ENCODE results near the gene PLA2G6.
A peak's percentile ranks its signal among the peaks of the same experiment; 100 is the strongest.
"Not testable (repeated sequence)": the region's sequence is repeated elsewhere in the genome, so short reads cannot be mapped to it uniquely, and the experiment has no call there.

Gene PLA2G6

DNA sequence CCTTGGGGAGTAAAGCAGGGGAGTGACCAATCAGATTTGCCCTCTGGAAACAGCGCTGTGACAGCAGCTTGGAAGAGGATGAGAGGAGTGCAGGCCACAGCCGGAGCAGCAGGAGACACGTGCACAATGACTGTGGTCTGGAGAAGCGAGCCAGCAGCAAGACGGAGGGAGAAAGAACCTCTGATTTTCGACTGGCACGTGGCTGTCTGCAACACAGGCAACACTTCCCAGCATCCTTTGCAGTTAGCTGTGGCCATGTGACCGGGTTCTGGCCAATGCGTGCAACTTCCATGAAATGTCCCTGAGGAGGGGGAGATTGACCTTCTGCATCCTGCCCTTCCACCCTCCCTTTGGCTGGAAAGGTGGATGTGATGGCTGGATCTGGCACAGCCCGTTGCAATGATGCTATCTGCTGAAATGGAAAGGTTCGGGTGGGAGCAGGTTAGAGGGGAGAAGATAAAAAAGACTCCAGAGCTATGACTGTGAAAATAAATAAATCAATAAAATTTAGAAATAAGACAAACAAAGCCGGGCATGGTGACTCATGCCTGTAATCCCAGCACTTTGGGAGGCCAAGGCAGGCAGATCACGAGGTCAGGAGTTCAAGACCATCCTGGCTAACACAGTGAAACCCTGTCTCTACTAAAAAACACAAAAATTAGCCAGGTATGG lies 15.6 kb downstream of the PLA2G6 start:
- DNase-seq = no peak

DNA sequence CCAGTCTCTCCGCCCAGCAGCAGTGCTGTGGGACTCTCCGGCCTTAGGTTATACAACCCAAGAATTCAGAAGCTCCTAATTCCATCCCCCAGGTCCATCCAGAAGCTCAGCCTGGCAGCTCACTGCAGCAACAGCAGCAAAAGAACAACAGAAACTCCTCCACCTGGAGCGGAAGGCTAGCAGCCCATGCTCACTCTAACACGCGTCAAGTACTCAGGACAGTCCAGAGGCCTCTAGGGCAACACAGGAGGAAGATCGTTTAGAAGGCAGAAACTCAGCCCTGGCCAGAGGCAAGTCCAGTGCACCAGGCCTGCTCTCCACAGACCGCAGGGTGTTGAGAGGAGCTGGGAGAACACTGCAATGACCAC lies 17.1 kb downstream of the PLA2G6 start:
- DNase-seq = no peak

DNA sequence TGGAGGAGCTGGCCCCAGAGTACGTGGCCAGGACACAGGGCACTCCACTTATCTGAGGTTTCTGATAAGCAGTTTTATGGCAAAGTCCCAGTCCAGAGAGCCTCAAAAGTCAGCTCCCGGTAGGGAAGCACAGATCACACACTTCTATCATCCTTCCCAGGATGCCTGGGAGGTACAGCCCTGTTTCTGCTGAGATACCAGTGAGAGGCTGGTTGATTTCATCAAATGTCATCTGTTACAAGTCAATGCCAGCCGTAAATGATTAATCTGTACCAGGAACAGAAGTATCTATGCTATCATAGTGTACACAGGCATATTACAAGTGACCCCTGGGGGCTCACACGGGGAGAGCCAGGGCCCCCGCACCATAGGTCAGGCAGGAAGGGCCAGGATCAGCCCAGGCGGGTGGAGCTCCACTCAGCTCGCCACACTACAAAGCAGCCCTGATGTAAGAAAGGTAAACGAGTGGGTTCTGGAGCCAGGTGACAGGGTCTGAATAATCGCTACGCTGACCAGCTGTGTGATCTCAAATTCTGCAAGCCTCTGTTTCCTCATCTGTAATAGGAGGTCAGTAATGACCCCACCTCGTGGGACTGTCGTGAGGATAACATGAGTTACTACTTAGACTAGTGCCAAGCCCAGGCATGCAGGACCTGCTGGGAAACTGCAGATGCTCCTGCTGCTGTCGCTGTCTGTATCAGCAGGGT lies 17.6 kb downstream of the PLA2G6 start:
- no peak for DNase-seq

DNA sequence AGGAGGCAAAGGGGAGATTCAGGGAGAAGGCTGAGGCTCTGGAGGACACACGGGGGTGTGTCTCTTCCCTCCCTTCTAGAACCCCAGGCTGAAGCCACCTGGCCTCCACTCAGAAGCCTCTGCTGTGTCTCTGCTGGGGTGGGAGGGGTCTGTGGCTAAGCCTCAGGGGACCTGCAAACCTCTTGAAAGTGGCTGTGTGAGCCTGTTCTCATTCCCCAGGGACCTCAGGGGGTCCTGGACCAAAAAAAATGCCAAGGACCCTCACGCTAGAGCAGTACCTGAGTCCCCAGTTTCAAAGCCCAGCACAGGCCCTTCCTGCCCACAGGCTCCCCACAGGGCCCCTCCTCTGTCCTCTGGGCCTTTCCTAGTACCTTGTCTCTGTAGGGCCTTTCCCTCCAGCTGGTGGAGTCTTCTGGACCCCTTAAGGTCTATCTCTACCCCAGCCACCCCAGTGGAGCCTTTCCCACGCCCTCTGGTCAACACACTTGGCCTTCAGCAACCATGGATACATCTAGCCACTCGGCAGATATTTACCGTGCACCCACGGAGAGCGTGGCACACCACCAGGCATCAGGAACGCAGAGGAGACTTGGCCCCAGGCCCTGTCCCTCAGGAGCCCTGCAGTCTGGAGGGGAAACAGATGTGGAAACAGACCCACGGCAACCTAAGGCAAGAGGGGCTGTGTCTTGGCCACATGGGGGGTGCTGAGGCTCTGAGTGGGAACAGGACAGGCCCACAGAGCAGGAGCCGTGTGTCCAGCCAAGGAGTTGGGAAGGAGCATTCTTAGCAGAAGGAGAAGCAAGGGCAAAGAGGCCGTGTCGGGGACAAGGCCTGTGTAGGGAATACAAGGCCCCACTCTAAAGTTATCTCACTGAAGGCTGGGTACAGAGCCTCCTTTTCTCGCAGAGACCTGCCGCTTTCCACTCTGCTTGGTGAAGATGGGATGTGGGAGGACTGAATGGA lies 18.5 kb downstream of the PLA2G6 start:
- DNase-seq = no peak

DNA sequence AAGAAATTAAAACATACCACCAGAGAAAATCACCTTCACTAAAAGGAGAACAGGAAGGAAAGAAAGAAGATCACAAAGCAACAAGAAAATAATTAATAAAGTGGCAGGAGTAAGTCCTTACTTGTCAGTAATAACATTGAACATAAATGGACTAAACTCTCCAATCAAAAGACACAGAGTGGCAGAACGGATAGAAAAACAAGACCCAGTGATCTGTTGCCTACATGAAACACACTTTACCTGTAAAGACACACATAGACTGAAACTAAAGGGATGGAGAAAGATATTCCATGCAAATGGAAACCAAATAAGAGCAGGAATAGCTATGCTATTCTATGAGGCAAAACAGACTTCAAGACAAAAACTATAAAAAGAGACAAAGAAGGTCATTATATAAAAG lies 25.9 kb downstream of the PLA2G6 start:
- no peak for DNase-seq

DNA sequence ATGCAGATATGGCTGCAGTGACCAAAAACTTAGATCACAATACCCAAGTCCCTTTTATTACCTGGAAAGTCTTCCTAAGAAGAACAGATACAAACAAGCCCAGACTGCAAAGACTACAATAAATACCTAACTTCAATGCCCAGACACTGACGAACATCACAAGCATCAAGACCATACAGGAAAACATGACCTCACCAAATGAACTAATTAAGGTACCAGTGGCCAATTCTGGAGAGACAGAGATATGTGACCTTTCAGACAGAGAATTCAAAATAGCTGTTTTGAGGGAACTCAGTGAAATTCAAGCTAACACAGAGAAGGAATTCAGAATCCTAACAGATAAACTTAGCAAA lies 27.1 kb downstream of the PLA2G6 start:
- not testable (repeated sequence) for DNase-seq

DNA sequence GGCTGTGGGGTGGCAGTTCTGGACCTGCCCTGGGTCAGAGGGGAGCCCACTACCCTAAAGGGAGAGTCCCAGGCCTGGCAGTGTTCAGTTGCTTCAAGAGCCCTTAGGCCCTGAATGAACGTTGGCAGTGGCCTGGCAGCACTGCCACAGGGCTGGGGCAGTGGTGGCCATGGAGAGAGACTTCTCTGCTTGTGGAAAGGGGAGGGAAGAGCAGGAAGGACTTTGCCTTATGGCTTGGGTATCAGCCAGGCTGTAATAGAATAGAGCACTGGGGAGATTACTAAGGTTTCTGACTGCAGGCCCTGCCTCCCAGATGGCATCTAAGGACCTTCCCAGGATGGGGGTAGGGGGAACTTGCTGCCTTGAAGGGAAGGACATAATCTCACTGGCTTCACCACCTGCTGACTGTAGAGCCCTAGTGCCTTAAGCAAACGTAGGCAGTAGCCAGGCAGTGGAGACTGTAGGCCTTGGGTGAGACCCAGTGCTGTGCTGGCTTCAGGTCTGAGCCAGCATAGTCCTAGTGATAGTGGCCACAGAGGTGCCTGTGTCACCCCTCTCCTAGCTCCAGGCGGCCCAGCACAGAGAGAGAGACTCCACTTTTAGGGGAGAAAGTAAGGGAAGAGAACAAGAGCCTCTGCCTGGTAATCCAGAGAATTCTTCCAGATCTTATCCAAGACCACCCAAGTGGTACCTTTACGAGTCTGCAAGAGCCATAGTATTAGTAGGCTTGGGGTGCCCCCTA lies 27.6 kb downstream of the PLA2G6 start:
- no peak for DNase-seq

DNA sequence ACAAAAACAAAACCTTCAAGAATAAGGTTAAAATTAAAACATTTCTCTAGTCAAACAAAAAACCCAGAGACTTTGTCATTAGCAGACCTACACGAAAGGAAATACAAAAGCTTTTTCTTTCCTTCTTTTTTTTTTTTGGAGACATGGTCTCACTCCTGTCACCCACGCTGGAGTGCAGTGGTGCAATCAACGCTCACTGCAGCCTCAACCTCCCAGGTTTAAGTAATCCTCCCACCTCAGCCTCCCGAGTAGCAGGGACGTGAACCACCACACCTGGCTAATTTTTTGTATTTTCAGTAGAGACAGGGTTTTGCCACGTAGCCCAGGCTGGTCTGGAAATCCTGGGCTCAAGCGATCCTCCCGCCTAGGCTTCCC lies 30.5 kb downstream of the PLA2G6 start:
- no peak for DNase-seq

DNA sequence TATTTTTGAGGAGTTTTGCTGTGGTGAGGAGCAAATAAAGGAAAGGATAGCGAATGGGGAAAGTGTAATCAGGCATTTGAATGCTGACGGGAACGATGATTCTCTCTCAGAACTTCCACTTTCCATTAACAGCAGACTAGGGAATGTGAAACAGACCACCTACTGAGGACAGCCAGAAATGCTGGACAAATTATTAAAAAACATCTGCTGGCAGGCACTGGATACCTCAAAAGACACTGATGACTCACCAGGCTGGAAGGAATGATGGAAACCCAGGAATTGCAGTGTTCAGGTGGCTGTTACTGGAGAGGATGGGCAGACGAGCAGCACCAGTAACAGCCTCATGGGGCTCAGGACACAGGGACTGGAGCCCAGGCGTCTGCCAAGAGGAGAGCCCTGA lies 33.4 kb downstream of the PLA2G6 start:
- DNase-seq = no peak

DNA sequence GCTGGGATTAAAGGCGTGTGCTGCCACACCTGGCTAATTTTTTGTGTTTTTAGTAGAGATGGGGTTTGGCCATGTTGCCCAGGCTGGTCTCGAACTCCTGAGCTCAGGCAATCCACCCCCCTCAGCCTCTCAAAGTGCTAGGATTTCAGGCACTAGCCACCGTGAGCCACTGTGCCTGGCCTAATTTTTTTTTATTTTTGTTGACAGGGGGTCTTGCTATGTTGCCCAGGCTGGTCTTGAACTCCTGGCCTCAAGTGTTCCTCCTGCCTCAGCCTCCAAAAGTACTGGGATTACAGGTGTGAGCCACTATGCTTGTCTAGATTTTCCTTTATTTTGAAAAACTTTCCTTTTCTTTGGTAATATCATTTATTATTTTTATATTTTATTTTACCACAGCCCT lies 35.5 kb downstream of the PLA2G6 start:
- not testable (repeated sequence) for DNase-seq

DNA sequence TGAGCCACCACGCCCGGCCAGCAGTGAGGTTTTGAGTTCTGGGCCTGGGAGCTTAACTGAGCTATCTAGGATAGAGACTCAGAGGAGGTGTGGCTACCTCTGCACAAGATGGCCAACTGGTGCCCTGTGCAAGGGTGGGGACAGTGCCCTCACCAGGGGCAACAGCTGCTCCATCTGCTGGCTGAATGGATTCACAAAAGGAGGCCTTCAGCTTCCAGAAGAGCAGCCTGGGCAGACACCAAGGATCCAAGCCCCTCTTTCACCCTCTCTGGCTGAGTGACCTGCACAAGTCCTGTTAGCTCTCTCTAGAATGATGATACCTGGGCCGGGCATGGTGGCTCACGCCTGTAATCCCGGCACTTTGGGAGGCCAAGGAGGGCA lies 37.6 kb downstream of the PLA2G6 start:
- DNase-seq = no peak

DNA sequence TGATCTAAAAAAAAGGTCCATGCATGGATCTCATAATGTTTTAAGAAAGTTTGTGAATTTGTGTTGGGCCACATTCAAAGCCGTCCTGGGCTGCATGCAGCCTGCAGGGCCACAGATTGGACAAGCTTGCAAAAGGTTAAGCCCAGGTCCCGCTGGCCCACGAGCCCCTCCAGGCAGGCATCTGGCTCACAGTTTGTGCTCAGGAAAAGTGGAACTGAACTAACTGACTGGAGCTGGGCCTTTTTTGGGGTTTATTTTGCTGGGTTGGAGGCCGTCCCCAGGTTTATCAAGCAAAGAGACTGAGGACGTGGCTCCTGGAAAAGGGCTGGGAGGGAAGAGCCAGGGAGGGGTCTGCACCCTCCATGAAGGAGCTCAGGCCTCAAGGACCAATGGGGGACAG lies 39.0 kb downstream of the PLA2G6 start:
- DNase-seq = no peak

DNA sequence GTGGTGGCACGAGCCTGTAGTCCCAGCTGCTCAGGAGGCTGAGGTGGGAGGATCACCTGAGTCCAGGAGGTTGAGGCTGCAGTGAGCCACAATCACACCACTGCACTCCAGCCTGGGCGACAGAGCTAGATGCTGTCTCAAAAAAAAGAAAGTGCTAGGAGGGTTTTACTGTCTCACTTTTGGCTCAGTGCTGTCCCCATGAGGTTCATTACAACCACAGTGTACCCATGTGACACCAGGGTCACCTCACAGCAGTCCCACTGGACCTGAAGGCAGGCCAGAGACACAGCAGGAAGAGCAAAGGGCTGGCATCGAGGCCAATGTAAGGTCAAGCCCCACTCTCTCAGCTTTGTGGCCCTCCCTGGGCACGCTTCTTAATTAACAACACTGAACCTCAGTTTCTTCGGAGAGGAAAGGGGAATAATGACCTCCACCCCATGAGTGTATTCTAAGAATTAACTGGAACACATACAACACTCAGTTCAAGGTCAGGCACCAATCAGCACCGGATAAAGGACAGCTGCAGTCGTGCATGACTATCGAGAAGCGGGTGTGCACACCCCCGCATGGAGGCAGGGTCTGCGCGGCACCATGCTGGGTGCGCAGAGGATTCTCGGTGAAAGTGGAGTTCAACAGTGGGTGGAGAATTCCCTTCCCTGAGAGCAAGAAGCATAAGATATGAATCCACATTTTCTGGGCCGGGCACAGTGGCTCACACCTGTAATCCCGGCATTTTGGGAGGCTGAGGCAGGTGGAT lies 40.2 kb downstream of the PLA2G6 start:
- DNase-seq = no peak

DNA sequence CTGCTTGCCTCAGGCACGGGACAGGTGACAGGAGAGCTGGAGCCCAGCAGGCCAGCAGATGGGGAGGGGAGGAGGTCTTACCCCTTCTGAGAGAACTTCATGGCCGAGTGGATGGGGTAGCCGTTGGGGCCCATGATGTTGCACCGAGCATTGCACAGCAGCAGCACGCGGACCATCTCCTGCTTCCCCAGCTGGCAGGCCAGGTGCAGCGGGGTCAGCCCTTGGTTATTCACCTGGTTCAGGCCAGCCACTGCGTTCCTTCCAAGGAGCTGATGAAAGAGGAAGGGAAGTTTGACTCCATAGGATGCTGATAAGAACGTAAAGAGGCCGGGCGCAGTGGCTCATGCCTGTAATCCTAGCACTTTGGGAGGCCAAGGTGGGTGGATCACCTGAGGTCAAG lies 41.7 kb downstream of the PLA2G6 start:
- DNase-seq = no peak

DNA sequence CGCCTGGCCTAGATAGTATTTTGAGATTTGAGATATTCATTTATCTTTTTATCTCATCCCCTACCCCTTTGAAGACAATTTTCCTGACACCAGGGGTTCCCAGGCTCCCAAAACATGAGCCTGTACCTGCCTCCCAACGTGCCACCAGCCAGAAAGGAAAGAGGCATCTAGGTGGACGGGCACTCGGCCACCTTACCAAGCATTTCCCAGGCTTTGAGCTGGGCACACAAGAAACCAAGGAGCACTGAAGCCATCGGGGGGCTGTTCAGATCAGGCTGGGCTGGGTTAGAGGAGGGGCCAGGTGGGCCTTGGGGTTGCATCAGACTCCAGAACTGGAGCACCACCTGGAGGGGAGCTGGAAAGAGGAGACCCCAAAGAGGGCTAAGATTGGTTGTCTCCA lies 42.7 kb downstream of the PLA2G6 start:
- DNase-seq = no peak

DNA sequence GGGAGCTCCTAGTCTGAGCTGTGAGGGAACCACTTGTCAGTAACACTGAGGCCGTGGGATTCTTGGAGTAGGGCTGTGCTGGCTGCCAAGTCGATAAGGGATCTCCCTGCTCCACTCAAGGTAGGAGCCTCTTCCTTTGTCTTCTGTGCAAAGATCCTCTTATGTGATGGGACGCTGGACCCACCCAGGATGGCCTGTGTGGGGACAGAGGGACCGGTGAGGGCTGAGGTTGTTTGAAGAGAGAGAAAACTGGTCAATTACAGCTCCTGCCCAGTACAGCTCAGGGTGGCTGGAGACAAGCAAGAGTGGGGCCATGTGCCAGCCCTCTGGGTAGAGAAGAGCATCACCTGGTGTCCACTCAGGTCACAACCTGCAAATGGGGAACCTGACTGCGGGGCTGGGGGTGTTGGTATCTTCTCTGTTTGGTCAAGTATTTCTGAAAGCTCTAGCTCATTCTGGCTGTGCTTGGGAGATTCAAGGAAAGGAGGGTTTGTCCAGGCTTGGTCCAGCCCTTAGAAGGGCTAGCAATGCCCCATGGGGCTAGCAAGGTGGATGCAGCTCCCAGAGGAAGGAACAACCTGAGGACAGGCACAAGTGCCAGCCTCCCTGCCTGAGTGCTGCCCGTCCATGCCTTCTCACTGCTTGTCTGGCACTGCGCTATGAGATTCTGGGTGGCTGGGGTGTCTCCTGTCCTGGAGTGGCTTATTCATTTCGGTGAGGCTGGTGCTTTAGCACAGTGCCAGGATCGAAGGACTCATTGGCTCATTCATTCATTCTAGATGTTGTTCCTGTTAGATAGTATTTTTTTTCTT lies 43.5 kb downstream of the PLA2G6 start:
- DNase-seq = no peak

DNA sequence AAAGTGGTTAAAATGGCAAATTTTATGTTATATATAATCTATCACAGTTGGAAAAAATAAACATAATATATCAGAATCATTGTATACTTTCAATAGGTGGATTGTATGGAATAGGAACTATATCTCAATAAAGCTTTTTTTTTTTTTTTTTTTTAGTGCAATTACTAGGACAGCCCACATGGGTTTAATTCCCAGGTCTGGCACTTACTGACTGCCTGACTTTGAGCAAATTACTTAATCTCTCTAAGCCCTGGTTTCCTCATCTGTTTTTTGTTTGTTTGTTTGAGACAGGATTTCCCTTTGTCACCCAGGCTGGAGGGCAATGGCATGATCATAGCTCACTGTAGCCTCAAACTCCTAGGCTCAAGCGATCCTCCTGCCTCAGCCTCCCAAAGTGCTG lies 45.0 kb downstream of the PLA2G6 start:
- DNase-seq = no peak

DNA sequence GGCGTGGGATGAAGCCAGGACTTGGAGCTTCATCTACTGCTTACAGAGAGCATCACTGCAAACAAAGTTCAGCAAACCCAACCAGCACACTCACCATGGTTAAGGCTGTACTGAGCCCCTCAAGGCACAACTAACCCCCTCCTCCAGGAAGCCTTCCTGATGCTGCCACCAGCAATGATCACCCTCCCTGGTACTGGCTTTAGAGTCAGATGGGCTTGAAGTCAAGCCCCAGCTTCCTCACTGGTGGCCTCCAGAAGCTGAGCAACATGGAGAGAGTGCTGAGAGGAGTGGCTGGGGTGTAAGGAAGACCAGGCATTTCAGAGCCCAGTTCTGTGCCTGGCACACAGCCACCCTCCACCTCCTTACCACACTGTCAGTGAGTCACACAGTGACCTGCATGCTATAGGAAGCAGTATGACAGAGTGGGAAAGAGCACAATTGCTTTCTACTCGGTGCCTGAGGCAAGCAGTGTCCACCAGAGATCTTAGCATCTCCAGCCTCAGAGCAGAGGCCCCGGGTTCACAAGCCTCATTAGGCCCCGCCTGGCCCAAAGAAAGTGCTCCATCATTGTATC lies 46.4 kb downstream of the PLA2G6 start:
- peak; percentile 10 for DNase-seq

DNA sequence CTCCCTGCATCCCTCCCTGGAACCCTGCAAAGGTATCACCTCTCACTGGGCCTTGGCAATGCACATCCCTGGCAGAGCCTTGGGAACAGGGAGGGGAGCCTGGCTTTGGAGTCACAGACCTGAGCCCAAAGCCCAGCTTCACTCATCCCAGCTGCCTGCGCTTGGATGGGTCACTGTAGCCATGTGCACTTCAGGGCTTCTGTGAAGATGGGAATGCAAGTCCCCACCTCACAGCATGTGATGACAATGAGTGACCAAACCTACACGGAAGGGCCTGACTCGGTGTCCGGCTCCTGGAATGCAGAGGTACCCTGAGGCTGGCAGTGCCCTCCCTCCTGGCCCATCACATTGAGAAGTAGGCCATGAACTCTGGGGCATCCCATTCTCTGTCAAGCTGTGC lies 48.3 kb downstream of the PLA2G6 start:
- DNase-seq = no peak

DNA sequence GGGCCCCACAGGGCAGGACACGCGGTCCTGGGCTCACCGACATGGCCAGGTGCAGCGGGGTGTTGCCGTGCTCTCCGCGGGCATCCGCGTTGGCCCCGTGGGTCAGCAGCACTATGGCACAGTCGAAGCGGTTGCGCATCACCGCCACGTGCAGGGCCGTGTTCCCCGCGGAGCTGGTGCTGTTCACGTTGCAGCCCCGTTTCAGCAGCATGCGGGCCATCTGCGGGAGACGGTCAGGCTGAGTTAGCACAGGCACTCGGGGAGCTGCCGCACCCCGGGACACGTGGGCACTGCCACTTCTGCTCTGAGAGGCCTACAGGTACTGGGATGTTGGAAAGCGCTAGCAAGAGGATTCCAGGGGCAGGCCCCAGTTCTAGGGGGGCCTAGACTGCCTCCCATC lies 48.8 kb downstream of the PLA2G6 start:
- DNase-seq = no peak

DNA sequence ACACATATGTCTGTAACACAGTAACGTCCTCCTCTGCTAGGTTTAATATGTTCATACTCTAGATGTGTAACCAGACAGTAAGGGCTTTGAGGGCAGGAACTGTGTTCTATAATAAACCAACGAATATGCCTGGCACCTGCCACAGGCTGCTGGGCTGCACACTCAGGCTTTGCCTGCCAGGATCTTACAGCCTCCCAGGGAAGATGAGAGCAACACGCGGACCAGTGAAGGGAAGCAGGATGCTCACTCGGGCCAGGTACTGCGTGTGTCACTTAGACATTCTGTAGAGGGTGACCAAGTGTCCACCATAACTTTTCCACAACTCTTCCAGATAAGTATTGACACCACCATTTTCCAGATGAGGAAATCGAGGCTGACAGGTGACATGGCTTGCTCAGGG lies 49.5 kb downstream of the PLA2G6 start:
- DNase-seq = no peak
